HG03097 (cell line): Measurements from ENCODE around the gene PARN.
"Not testable (repeated sequence)": the region's sequence is repeated elsewhere in the genome, so short reads cannot be mapped to it uniquely, and the experiment has no call there.

ENCODE experiments used
- ATAC-seq: cut with Tn5 transposase; IDR thresholded peaks from one replicate; pipeline ENCODE4 v1.9.1; 2021; ENCODE audit not compliant: unreplicated experiment, low FRiP score

The PARN gene

DNA sequence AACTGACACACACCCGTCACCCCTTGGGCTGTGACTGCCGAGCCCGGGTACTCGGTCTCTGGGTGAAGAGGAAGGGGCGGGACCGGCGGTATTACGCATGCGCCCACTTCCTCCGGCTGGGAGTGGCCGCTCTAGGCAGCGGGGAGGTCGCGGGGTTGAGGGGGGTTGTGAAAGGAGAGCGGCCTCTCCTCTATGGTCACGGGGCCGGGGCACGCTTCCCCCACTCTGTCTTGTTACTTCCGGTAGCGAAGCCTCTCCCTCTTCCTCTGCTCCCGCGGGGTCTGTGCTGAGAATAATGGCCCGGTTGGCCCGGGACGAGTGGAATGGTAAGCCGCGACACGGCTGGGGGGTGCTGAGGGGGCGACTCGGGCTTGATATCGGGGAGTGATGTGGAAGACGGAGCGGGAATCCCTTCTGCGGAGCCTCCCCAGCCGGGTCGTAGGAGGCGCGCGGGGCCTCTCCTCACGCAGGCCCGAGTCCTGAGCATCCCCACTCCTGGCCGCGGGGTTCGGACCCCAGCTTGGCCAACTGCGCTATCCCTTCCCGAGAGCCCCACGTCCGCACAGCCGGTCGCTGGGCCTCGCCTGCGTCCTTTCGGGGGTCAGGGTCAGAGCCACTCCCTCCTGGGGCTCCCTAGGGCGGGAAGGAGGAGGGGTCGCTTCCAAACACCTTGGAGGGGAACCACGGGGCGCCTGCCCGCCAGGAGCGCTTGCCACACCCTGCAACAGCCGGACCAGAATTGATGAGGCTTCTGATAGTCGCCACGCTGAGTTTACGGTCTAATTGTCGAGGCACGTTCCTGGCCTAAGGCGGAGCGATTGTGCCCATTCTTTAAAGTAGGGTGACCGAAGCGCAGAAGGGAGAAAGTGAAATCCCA is 2.9 kb upstream of the PARN start, which contains the start of gene BFAR:
Gene BFAR, plus strand, starts transcription at position 259 of the 877 bp plus-strand sequence. CDS start 11,396 bp downstream, outside the sequence.
- ATAC-seq, result peak; percentile 65

DNA sequence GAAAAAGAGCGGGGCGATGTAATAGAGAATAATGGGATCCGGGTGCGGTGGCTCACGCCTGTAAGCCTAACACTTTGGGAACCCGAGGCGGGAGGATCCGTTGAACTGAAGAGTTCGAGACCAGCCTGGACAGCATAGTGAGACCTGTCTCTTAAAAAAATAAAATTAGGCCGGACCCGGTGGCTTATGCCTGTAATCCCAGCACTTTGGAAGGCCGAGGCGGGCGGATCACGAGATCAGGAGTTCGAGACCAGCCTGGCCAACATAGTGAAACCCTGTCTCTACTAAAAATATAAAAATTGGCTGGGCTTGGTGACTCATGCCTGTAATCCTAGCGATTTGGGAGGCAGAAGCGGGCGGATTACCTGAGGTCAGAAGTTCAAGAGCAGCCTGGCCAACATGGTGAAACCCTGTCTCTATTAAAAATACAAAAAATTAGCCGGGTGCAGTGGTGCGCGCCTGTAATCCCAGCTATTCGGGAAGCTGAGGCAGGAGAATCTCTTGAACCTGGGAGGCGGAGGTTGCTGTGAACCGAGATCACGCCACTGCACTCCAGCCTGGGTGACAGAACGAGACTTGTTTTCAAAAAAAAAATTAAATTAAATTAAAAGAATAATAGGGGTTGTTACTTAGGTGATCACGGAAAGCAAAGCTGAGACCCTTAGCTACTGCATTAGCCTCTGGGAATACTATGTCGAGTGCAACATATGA is 715 bp upstream of the PARN start:
- ATAC-seq, result not testable (repeated sequence)

- peak; percentile 3 for ATAC-seq
Observed at GRCh38 chr16:14629612-14629918, 495 bp downstream of the PARN start.

DNA sequence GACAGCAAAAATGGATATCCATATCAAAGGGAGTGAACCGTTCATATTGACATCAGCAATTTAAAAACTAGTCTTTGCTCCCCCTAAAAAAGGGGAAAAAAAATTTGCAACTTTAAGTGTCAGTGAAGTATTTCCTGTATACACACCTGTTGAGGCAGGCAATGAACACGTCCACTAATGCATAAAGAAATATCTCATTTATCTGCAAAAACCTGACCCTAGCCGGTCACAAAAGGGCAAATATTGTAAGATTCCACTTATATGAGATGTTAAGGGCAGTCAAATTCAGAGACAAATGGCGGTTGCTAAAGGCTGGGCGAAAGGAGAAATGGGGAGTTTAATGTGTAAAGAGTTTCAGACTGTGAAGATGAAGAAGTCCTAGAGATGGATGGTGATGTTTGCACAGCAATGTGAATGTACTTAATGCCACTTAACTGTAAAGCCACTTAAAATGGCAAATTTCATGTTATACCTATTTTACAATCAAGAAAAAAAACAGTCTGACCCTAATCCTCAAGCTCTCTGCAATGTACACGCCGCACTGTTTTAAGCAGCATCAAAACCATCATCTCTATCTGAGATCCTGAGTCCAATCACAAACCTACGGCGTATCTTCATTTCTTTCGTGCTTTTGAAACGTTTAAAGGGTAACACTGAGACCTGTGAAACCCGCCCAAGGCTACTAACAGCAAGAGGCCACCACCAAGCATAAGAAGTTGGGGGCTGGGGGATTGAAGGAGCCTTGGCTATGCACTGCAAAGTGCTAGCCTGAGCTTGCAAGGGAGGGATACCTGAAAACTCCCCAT is 1.1 kb downstream of the PARN start:
- no peak for ATAC-seq

GRCh38 chr16:14627078-14627477 is 3.0 kb downstream of the PARN start:
- ATAC-seq, result no peak

DNA sequence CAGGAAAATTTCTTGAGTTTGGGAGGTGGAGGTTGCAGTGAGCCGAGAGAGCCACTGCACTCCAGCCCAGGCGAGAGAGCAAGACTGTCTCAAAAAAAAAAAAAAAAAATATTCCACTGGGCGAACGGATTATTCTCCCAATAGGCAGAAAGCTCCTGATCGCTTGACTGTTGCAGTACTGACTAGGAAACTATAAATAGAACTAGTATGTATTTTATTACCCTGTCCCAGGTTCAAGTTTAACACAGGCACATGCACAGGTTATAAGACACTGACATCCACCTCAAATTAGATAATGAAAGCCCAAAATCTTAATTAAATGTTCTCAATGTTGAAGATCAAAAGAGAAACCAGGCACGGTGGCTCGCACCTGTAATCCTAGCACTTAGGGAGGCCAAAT is 11.5 kb downstream of the PARN start:
- ATAC-seq, result no peak

DNA sequence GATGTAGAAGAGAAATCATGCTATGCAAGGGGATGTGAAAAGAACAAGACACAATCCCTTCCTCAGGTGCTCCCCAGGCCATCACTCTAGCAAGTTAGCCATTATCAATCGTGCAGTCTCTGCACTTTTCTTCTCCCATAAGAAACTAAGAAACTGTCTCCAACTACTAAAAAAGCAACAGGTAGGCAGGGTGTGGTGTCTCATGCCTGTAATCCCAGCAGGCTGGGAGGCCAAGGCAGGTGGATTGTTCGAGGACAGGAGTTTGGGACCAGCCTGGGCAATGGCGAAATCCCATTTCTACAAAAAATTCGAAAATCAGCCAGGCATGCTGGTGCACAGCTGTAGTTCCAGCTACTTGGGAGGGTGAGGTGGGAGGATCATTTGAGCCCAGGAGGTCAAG is 13.8 kb downstream of the PARN start:
- ATAC-seq, result no peak

GRCh38 chr16:14613991-14614390 is 16.1 kb downstream of the PARN start:
- ATAC-seq, result no peak

- no peak for ATAC-seq
Observed at GRCh38 chr16:14611660-14612059, 18.4 kb downstream of the PARN start.

DNA sequence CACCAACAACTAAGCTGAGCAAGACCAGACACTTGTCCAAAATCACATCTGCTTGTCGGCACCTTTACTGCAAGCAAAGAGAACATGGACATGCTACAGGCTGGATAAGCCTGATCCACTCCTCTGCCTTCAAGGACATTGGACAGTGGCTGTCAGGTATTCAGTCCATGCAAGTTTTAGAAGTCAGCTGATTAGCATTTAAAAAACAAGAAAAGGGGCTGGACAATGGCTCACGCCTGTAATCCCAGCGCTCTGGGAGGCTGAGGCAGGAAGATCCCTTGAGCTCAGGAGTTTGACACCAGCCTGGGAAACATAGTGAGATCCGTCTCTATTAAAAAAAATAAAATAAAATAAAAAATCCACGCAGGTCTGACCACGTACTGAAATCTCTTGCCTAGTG is 20.3 kb downstream of the PARN start:
- no peak for ATAC-seq

GRCh38 chr16:14608604-14609003 is 21.5 kb downstream of the PARN start:
- no peak for ATAC-seq

GRCh38 chr16:14608111-14608566 is 21.9 kb downstream of the PARN start:
- no peak for ATAC-seq

GRCh38 chr16:14606102-14606501 is 24.0 kb downstream of the PARN start:
- ATAC-seq, result no peak

DNA sequence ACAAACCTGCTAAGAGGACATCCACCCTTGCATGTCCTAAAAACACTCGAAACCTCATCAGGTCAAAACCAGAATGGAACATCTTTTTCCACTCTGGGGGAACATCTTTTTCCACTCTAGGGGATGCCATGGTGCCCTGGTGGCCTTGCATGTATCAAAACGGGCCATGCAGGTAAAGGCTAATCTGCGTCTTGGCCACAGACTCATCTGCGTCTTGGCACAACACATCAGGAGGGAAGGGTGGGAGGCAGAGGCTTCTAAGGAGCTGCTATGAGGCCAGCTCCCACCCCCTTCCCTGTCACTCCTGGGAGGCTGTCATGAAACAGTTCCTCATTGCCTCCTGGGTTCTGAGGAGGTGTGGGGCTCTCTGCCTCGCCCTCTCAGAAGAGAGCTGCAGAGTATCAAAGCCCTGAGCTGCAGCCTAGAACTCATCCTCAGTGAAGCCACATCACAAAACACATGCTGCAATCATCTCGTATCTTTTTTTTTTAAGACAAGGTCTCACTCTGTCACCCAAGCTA is 27.6 kb downstream of the PARN start:
- ATAC-seq, result no peak

GRCh38 chr16:14600164-14600563 is 29.9 kb downstream of the PARN start:
- ATAC-seq, result no peak

DNA sequence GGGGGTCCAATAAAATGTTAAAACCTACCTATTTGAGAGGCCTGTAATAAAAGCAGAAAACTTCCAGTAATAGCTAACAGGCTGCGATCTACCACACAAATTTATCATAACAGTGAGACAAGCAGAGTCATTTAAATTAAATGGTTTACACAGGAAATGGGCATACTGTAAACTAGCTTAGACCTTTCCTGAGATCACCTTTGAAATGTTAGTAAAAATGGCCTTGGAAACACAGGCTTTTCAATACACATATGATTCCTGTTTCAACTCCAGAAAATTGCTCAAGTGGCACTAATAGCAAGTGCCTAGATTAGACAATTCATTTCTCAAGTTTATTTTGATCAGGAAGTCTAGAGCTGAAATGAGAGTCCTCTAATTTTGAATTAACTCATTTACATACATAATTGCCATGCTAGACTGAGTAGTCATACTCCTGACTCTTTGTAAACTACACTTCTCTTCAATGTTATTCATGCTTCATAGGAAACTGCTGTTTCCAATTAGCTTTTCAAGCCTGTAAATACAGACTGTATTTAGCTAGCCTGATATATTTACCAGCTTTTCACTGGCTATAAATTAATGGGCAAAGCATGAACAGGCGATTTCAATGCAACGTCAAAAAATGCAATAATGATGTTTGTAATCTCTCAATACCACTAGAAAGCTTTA is 43.3 kb downstream of the PARN start:
- ATAC-seq, result no peak

DNA sequence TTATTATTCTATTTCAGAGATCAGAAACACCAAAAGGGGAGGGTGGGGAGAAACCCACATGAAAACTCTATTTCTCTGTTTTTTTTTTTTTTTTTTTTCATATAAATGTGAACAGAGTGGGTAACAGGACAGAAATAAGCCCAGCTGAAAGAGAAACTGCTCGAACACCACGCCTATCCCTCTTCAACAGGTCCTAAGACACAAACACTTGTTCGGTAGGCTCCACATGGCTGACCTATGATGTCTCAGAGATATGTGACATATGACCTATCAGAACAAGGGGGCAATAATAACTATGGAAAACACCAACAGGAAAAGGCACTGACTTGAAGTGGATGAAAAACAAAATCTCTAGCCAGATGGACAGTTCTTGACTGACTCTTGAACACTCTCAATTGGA is 44.8 kb downstream of the PARN start:
- ATAC-seq, result no peak

DNA sequence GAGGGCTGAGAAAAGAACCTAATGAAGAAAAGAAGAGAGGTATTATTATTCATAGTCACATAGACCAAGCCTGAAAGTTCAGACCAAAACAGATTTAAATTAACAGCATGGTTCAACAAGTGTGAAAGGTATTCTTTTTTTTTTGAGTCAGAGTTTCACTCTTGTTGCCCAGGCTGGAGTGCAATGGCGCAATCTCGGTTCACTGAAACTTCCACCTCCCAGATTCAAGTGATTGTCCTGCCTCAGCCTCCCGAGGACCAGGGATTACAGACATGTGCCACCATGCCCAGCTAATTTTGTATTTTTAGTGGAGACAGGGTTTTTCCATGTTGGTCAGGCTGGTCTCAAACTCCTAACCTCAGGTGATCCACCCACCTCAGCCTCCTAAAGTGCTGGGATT is 49.1 kb downstream of the PARN start:
- not testable (repeated sequence) for ATAC-seq

- ATAC-seq, result no peak
Observed at GRCh38 chr16:14579266-14579665, 50.8 kb downstream of the PARN start.

- ATAC-seq, result no peak
Observed at GRCh38 chr16:14576532-14576931, 53.5 kb downstream of the PARN start.
